AG09319 (cell line): Measurements from ENCODE around the gene RNF144A.

Experiments used
- DNase-seq: peaks from one replicate; pipeline ENCODE4 v3.0.0-alpha.2; 2010; ENCODE audit warnings: low read depth; ENCODE audit errors: extremely low read depth
- CTCF ChIP-seq: IDR thresholded peaks from 2 replicates; pipeline ENCODE4 v1.5.1; 2011; ENCODE audit warnings: low read depth, mild to moderate bottlenecking, inconsistent platforms, low read length, moderate library complexity

RNF144A gene

GRCh38 chr2:6937157-6937556 lies 19.9 kb downstream of the RNF144A start:
- TF ChIP-seq CTCF: no peak
- no peak for DNase-seq

- no peak for DNase-seq
- TF ChIP-seq CTCF: no peak
These were observed 20.4 kb downstream of the RNF144A start for GRCh38 chr2:6937582-6937981.

DNA sequence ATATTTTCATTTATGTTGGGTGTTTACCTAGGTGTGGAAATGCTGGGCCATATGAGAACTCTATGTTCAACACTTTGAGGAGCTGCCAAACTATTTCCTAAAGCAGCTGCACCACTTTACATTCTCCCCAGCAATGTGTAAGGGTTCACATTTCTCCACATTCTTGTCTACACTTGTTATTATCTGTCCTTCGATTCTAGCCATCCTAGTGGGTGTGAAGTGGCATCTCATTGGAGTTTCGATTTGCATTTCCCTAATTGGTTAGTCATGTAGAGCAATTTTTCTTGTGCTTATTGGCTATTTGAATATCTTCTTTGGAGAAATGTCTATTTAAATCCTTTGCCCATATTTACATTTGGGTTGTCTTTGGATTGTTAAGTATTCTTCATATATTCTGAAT lies 21.9 kb downstream of the RNF144A start:
- no peak for TF ChIP-seq CTCF
- DNase-seq: no peak

DNA sequence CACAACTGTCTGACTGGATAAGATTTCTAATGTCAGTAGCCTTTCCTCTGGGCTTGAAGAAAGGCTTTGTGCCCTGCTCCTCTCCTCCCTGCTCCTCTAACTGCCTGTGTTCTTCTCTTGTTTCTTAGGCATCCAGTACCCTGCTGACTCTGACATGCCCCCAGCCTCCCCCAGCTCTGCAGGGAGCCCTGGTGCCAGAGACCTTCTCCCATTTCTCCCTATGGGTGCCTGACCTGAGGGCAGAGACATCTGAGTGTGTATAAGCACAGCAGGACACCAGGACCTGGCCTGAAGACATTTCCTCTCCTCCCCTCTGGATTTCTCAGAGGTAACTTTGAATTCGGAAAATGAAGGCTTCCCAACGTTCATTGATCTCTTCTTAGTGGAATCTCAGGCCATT lies 23.6 kb downstream of the RNF144A start:
- TF ChIP-seq CTCF: no peak
- no peak for DNase-seq

GRCh38 chr2:6941299-6942046 lies 24.3 kb downstream of the RNF144A start:
- no peak for TF ChIP-seq CTCF

DNA sequence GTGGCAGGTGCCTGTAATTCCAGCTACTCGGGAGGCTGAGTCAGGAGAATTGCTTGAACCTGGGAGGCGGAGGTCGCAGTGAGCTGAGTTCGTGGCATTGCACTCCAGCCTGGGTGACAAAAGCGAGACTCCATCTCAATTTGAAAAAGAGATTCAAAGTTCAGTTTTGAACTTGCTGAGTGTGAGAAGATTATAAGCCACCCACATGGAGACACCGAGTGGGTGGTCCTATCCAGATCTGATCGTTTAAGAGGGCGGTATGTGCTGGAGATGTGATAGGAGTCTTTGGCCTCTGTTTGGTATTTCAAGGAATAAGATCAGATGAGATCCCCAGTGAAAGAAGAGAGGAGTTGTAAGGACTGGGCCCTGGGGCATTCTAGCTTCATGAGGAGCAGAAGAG lies 25.6 kb downstream of the RNF144A start:
- no peak for TF ChIP-seq CTCF
- DNase-seq: no peak

More at GRCh38 chr2:6941299-6942046, 24.3 kb downstream of the RNF144A start:
- no peak for DNase-seq

DNA sequence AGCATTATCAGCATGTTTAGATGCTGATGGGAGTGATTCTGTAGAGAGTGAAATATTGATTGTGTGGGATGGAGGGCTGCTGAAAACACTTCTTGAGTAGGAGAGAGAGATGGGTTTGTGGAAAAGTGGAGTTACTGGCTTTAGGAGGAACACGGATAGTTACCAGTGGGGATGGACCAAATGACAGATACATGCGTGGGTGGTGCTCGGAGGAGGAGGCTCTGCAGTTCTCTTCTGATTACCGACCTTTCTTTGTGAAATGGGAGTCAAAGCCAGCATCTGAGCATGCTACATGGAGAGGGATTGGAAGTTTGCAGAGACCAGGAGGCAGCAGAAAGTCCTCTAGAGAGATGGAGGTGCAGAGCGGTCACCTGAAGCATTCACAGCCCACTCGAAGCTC lies 26.3 kb downstream of the RNF144A start:
- no peak for TF ChIP-seq CTCF
- no peak for DNase-seq
